NCI-H1930 (cell line): ENCODE data around the gene SPDEF.

Source experiments
- DNase-seq, 2 experiments: peaks; one replicate each; lab custom pipeline; 2025; lab: John Stamatoyannopoulos, UW

SPDEF gene

DNA sequence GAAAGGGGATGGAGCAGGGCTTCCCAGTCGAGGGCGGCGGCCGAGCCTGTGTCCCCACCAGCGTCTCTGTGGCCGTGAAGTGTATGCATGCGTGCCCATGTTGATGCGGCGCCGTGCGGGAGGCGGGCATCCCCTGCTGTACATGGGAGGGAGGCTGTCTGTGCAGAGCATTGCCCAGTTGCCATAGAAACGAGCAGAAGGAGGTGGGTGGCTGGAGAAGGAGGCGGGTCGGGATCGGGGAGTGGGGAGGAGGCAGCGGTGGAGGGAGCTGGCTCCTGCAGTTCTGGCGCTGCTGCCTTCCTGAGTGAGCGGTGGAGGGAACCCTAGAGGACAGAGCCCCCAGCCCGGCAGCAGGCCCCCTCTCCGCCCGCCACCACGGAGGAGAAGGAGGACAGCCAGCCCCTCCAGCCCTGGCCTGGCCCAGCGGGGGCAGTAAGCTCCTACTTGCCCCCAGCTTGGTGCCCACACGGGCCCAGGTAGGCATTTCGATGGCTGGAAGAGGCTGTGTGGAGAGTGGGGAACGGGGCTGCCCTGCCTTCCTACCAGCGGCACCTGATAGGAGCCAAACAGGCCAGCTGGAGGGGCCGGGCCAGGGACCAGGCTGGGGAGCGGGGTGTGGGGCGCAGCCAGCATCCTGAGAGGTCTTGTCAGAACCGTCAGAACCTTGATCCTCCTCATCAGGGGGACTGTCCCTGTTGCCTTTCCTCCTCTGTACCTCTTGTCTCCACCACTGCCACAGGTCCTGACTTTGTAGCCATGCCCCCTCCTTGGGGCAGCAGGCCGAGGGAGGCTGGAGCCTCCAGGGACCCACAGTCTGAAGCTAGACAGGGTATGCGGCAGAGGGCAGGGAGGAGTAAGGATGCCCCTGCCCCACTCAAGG is 41.3 kb downstream of the SPDEF start:
- no peak for DNase-seq

- DNase-seq = no peak
Observed at GRCh38 chr6:34514112-34514511, 42.0 kb downstream of the SPDEF start.

GRCh38 chr6:34513646-34514045 is 42.5 kb downstream of the SPDEF start:
- no peak for DNase-seq

DNA sequence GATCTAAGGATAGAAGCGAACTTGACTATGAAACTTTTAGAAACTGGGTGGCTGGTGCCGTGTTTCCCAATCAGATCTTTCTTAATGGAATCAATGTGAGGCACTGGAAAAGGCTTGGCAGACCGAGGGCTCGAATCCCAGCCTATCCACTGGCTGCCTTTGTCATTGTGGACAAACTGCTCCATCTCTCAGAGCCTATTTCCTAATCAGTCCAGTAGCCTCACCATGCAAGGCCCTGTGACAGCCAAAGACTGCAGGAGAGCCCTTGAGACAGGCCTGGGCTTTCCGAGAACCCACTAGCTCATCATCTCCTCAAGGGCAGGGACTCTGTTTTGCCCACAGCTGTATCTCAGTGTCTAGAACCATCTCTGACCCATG is 43.4 kb downstream of the SPDEF start:
- no peak for DNase-seq

DNA sequence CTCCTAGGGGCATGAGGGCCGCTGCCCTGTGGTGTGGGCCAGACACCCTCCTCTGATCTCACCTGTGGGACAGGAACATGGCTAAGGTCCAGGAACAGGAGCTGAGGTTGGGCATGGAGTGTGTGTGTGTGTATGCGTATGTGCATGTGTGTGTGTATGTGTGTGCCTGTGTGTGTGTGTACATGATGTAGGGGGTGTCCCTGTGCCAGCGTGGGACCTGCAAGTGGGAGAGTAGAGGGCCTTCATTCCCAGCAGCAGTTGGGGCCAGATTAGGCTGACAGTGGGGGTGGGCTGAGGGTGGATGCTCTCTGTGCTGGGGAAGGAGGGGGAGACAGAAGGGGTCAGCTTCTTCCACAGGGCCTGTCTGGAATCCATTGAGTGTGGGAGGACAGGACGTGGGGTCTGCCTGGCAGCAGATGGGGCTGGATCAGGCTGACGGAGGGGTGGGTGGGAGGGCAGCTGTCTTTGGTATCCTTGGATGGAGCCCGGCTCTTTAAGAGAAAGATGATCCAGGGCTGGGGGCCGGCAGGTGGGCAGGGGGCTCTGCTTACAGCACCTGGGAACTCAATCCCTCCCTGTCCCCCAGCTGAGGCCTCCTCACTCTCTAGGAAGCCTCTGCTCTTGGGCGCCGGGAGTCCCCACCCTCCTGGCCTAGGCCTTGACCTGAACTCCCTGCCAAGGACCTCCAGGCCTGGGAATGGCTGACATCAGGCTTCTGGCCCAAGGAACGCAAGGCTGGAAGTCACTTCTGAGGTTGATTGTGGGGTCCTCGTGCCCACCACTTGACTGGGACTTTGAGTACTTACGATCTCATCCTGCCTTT is 44.0 kb downstream of the SPDEF start:
- DNase-seq = no peak

- no peak for DNase-seq
Observed at GRCh38 chr6:34511214-34511914, 44.8 kb downstream of the SPDEF start.

DNA sequence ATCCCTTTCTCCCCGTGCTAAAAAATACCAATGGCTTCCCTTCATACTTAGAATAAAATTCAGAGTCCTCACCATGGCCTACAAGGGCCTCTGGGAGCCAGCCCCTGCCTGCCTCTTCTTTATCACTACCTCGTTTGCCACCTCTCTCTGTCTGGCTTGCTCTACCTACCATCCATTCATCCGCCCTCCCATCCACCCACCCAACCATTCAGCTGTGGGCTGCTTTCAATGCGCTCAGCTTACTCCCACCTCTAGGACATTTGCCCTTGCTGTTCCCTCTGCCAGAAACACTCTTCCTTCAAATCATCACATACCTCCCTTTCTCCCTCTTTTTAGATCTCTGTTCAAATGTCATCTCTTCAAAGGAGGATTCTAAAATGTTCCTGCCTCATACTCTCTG is 45.8 kb downstream of the SPDEF start:
- no peak for DNase-seq

GRCh38 chr6:34509782-34510181 is 46.3 kb downstream of the SPDEF start:
- DNase-seq = no peak

DNA sequence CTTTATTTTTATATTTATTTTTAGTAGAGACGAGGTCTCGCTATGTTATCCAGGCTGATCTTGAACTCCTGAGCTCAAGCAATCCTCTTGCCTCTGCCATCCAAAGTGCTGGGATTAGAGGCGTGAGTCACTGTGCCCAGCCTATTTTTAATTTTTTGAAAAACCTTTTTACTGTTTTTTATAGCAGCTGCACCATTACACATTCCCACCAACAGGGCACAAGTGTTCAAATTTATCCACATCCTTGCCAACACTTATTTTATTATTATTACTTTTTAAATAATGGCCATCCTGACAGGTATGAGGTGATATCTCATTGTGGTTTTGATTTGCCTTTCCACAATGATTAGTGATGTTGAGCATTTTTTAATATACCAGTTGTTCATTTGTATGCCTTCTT is 47.7 kb downstream of the SPDEF start:
- DNase-seq = no peak

DNA sequence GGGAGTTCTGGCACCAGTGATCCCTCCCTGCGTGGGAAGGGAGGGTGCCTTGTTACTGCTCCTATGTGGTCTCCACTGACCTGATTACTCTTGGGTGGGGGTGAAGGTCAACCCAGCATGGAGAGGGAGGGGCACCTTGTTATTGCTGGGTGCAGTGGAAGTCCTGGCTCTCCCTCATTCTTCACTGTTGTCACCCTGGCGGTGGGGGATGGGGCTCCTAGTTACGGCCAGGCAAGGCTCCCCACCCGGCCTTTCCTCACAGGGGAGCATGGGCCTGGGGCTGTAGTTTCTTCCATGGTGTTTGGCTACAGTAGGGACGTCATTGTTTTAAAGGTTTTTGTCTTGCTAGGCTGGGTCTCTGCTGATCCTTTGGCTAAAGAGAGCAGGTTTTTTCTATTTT is 49.4 kb downstream of the SPDEF start:
- no peak for DNase-seq

GRCh38 chr6:34497411-34497810 is 58.7 kb downstream of the SPDEF start:
- DNase-seq = no peak

DNA sequence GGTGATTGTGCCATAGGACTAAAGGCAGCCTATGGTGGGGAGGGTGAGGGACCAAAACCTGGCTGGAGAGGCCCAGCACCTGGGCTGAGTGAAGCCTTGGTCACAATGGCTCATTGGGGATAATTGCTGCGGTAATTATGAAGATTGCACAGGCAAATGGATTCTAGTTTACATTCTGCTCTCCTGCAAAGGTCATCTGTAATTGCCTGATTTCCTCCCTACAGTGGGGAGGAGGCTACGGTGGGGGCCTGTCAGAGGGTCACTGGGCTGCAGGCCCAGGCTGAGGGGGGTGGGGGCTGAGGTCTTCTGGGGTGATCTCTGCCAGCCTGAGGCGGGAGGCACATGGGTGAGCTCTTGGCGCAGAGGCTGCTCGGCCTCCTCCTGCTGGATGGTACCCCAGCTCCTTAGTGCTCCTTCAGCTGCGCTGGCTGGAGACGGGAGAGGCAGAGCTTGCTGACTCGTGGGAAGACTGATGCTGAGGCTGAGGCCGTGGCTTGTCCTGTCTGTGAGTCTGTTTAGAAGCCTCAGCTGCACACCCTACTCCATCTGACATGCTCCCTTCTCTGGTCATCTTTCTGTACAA is 59.9 kb downstream of the SPDEF start:
- peak; percentile 74 to 80 for DNase-seq

- DNase-seq = no peak
Observed at GRCh38 chr6:34494973-34495372, 61.2 kb downstream of the SPDEF start.

DNA sequence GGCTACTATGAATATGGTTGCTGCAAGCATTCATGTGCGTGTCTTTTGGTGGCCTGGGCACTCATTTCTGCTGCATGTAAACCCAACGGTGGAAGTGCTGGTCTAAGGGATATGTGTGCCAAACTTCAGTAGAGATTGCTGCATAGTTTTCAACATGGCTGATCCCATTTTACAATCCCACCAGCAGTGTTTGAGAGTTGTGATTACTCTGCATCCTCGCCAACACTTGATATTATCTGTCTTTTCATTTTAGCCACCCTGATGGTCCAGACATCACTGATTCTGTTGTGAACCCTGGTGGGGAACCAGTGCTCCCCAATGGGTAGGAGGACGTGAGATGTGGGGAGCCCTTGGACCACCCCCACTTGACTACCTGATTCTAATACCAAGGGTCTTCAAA is 62.8 kb downstream of the SPDEF start:
- no peak for DNase-seq

DNA sequence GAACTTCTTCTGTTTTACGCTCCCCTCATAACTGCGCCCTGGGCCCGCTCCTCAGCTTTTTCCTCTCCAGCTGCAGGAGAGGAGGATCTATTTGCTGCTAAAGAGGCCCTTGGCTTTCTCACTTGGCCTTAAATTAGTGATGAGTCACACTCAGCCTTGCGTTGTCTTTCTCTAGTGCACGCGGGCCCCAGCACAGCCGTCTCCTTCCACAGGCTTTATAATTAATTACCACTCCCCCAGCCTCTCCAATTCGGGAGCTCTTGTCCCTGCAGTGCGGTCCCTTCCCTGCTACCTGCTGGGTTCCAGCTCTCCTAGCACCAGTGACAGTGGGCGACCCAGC is 65.1 kb downstream of the SPDEF start:
- peak in 1 of 2 experiments; percentile 30 for DNase-seq

GRCh38 chr6:34490390-34491090 is 65.6 kb downstream of the SPDEF start:
- DNase-seq = peak in 1 of 2 experiments; percentile 21

DNA sequence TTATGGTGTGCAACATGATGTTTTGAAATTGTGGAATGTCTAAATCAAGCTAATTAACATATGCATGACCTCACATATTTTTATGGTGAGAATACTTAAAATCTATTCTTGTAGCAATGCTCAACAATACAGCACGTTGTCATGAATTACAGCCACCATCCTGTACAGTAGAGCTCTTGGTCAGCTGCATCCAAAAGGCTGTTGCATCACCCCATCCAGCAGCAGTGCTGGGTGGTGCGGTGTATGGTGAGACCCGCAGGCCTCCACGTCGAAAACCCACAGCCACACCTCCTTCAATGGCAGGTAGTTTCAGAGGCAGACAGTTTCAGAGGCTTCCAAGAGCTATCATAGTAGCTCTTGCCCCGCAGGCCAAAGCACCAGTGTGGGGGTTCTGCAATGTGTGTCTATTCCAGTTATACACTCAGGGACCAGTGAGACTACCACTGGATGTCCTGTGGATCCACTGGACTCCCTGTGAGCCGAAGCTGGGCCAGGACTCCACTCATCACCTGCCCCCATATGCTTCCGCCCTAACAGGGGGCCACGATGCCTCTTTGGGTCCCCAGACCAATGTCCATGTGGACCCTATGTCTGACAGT is 66.8 kb downstream of the SPDEF start:
- DNase-seq = no peak
